Liver (tissue), 3 donors: ENCODE results near the gene SGK1.

Experiments used
- ATF3 ChIP-seq: IDR thresholded peaks from 2 replicates; pipeline ENCODE4 v1.6.1; 2016; ENCODE audit warnings: antibody characterized with exemption
- CTCF ChIP-seq: fragments of 150-350 bp; IDR thresholded peaks from 2 replicates; pipeline ENCODE4 v1.5.1; 2017; ENCODE audit warnings: improper control_type of control experiment, low read depth, low read length; ENCODE audit not compliant: missing input control
- EGR1 ChIP-seq, 2 donors: IDR thresholded peaks; 2 replicates each; pipeline ENCODE4 v1.6.1; 2016 to 2018; ENCODE audit warnings: antibody characterized with exemption in 2 of 2, low read depth in 2 of 2
- FOXA1 ChIP-seq: IDR thresholded peaks from 2 replicates; pipeline ENCODE4 v1.6.1; 2016; ENCODE audit warnings: antibody characterized with exemption
- GABPA ChIP-seq, 2 donors: IDR thresholded peaks in 1 of 2; conservative IDR thresholded peaks in 1 of 2; 2 replicates each; pipeline ENCODE4 v1.6.1; 2016; ENCODE audit warnings: antibody characterized with exemption in 2 of 2, mild to moderate bottlenecking in 1 of 2, moderate library complexity in 1 of 2
- JUND ChIP-seq, 2 donors: IDR thresholded peaks; 2 replicates each; pipeline ENCODE4 v1.6.1; 2016; ENCODE audit warnings: antibody characterized with exemption in 2 of 2
- MAX ChIP-seq: IDR thresholded peaks from 2 replicates; pipeline ENCODE4 v1.6.1; 2016; ENCODE audit warnings: antibody characterized with exemption
- NR2F2 ChIP-seq: IDR thresholded peaks from 2 replicates; pipeline ENCODE4 v1.6.1; 2016; ENCODE audit warnings: antibody characterized with exemption
- REST ChIP-seq: IDR thresholded peaks from 2 replicates; pipeline ENCODE4 v1.6.1; 2016; ENCODE audit warnings: antibody characterized with exemption, mild to moderate bottlenecking
- RXRA ChIP-seq, 2 donors: IDR thresholded peaks; 2 replicates each; pipeline ENCODE4 v1.6.1; 2017 to 2018; ENCODE audit warnings: antibody characterized with exemption in 2 of 2, mild to moderate bottlenecking in 1 of 2
- TAF1 ChIP-seq: conservative IDR thresholded peaks from 2 replicates; pipeline ENCODE4 v1.6.1; 2016; ENCODE audit warnings: antibody characterized with exemption, mild to moderate bottlenecking
- YY1 ChIP-seq: IDR thresholded peaks from 2 replicates; pipeline ENCODE4 v1.6.1; 2016; ENCODE audit warnings: antibody characterized with exemption, mild to moderate bottlenecking
- donor health status: healthy.
- donor health status: healthy.

GRCh38 chr6:134352786-134353480 lies 35.0 kb upstream of the SGK1 start:
- no peak for TF ChIP-seq CTCF
- TF ChIP-seq RXRA (IDR thresholded peaks at IDR 0.05), result no peak
- no peak for TF ChIP-seq REST
- TF ChIP-seq TAF1, result no peak
- TF ChIP-seq MAX, result no peak
- TF ChIP-seq ATF3, result no peak
- no peak for TF ChIP-seq GABPA (IDR thresholded peaks at IDR 0.05 in 1 of 2, conservative IDR thresholded peaks at IDR 0.05 in 1 of 2)
- TF ChIP-seq NR2F2, result no peak
- TF ChIP-seq YY1, result no peak
- TF ChIP-seq EGR1 (IDR thresholded peaks at IDR 0.05; ENCODE audit: low read depth in 2 of 2), result no peak
- no peak for TF ChIP-seq FOXA1
- no peak for TF ChIP-seq JUND (IDR thresholded peaks at IDR 0.05)
